Neural crest cell (in vitro differentiated cells): ENCODE results near the gene ITGAL. TPM values are rescaled to one million over a fixed set of nuclear protein-coding genes. Genes with fewer than 3 reads are reported as not detected.

Experiments used
- DNase-seq: peaks from one replicate; pipeline ENCODE4 v3.0.0; 2021; ENCODE audit warnings: low read depth, mixed read lengths, low spot score
- H3K27ac Mint-ChIP-seq: one replicate; pipeline ENCODE4 v1.8.0; 2021; ENCODE audit warnings: mild to moderate bottlenecking, mixed read lengths; ENCODE audit not compliant: unreplicated experiment
- H3K27me3 Mint-ChIP-seq: 2 replicates; pipeline ENCODE4 v1.8.0; 2021; ENCODE audit warnings: low read depth, mild to moderate bottlenecking, mixed read lengths
- H3K36me3 Mint-ChIP-seq: 2 replicates; pipeline ENCODE4 v1.8.0; 2021; ENCODE audit warnings: low read depth, mild to moderate bottlenecking, mixed read lengths
- H3K4me1 Mint-ChIP-seq: 2 replicates; pipeline ENCODE4 v1.8.0; 2021; ENCODE audit warnings: mixed read lengths
- H3K4me3 Mint-ChIP-seq: one replicate; pipeline ENCODE4 v1.8.0; 2021; ENCODE audit warnings: mild to moderate bottlenecking, mixed read lengths
- H3K9me3 Mint-ChIP-seq: 2 replicates; pipeline ENCODE4 v1.8.0; 2021; ENCODE audit warnings: mixed read lengths
- CTCF ChIP-seq: fragments of 200-600 bp; sonication (generic); conservative IDR thresholded peaks from 2 replicates; pipeline ENCODE4 v1.5.0; 2021; ENCODE audit warnings: antibody characterized with exemption, mild to moderate bottlenecking
- long read RNA-seq: library from polyadenylated mRNA; unstranded; transcript quantifications from one replicate; pipeline ENCODE4 v2.0.0, GENCODE V29; 2020
- total RNA-seq: library from RNA; stranded (reverse); gene quantifications from 2 replicates; pipeline ENCODE4 v1.2.1, GENCODE V29; 2021

Gene ITGAL
- total RNA-seq = not detected in 2 replicates
- long read RNA-seq = 0 reads

- Mint-ChIP-seq H3K9me3 (no peaks in the 10 kb centered on the region), H3K36me3 (no peaks in the 10 kb centered on the region), H3K27ac (peak within 1 kb of the TSS; percentile 57), H3K4me3 (no peak within 1 kb of the TSS), H3K27me3 (no peaks in the 10 kb centered on the region), H3K4me1 (no peaks in the 10 kb centered on the region)
- no peak for TF ChIP-seq CTCF
- no peak for DNase-seq
These were observed at the start of gene ITGAL for GRCh38 chr16:30472328-30472942. Gene ITGAL, plus strand, starts transcription at chr16:30472742. Its CDS starts 96 bp downstream, at chr16:30472838.

GRCh38 chr16:30428055-30428454, 44.5 kb upstream of the ITGAL start:
- no peak overlapping the region for H3K4me3 Mint-ChIP-seq
- DNase-seq = no peak
- H3K27me3 Mint-ChIP-seq = no peaks in the 10 kb centered on the region

GRCh38 chr16:30429418-30429677, 43.2 kb upstream of the ITGAL start:
- peak overlapping the region; percentile 55 for H3K27ac Mint-ChIP-seq
- H3K36me3 Mint-ChIP-seq = peaks cover 12% of the 10 kb centered on the region
- no peaks in the 10 kb centered on the region for H3K9me3 Mint-ChIP-seq
- no peak overlapping the region for H3K4me3 Mint-ChIP-seq
- no peak for TF ChIP-seq CTCF
- no peaks in the 10 kb centered on the region for H3K27me3 Mint-ChIP-seq
- peaks cover 24% of the 10 kb centered on the region for H3K4me1 Mint-ChIP-seq
- no peak for DNase-seq

More at GRCh38 chr16:30428055-30428454, 44.5 kb upstream of the ITGAL start:
- H3K9me3 Mint-ChIP-seq = no peaks in the 10 kb centered on the region
- H3K27ac Mint-ChIP-seq = peak overlapping the region; percentile 62
- H3K36me3 Mint-ChIP-seq = peaks cover 15% of the 10 kb centered on the region
- TF ChIP-seq CTCF = no peak
- peaks cover 24% of the 10 kb centered on the region for H3K4me1 Mint-ChIP-seq

- Mint-ChIP-seq H3K27ac (peak within 1 kb of the TSS; percentile 57), H3K4me3 (no peak within 1 kb of the TSS)
- peak; percentile 90 for TF ChIP-seq CTCF
These were observed 42.7 kb upstream of the ITGAL start, which contains the start of gene DCTPP1 for GRCh38 chr16:30429678-30430427. Gene DCTPP1, minus strand, starts transcription at chr16:30430030. Its CDS starts 50 bp downstream, at chr16:30429980.

GRCh38 chr16:30430428-30430970, 42.0 kb upstream of the ITGAL start:
- H3K36me3 Mint-ChIP-seq = peaks cover 12% of the 10 kb centered on the region
- no peak for DNase-seq
- peak; percentile 43 for TF ChIP-seq CTCF

More at GRCh38 chr16:30429678-30430427, 42.7 kb upstream of the ITGAL start, which contains the start of gene DCTPP1:
- peak; percentile 88 for DNase-seq
- H3K36me3 Mint-ChIP-seq = peaks cover 12% of the 10 kb centered on the region
- no peaks in the 10 kb centered on the region for H3K9me3 Mint-ChIP-seq
- H3K27me3 Mint-ChIP-seq = peaks cover 3% of the 10 kb centered on the region
- peaks cover 24% of the 10 kb centered on the region for H3K4me1 Mint-ChIP-seq

More at GRCh38 chr16:30430428-30430970, 42.0 kb upstream of the ITGAL start:
- no peak overlapping the region for H3K27ac Mint-ChIP-seq
- no peak overlapping the region for H3K4me3 Mint-ChIP-seq
- no peaks in the 10 kb centered on the region for H3K9me3 Mint-ChIP-seq
- H3K4me1 Mint-ChIP-seq = peaks cover 24% of the 10 kb centered on the region
- peaks cover 6% of the 10 kb centered on the region for H3K27me3 Mint-ChIP-seq
